DMS114 treated with DMSO at 0.1 percent for 48 hours (cell line): ENCODE results near the gene COX4I2.
A peak's percentile ranks its signal among the peaks of the same experiment; 100 is the strongest.
"Not testable (repeated sequence)": the region's sequence is repeated elsewhere in the genome, so short reads cannot be mapped to it uniquely, and the experiment has no call there.

Experiments
- DNase-seq: peaks from one replicate; lab custom pipeline; 2025; ENCODE audit not compliant: unreplicated experiment; lab: John Stamatoyannopoulos, UW

The COX4I2 gene

GRCh38 chr20:31637660-31638059 lies at the start of gene COX4I2:
Gene COX4I2 (plus strand): TSS chr20:31637912. CDS start chr20:31639018, 1,106 bp downstream.
- DNase-seq, result no peak

- DNase-seq, result no peak
Observed at GRCh38 chr20:31590717-31591225, 46.9 kb upstream of the COX4I2 start.

DNA sequence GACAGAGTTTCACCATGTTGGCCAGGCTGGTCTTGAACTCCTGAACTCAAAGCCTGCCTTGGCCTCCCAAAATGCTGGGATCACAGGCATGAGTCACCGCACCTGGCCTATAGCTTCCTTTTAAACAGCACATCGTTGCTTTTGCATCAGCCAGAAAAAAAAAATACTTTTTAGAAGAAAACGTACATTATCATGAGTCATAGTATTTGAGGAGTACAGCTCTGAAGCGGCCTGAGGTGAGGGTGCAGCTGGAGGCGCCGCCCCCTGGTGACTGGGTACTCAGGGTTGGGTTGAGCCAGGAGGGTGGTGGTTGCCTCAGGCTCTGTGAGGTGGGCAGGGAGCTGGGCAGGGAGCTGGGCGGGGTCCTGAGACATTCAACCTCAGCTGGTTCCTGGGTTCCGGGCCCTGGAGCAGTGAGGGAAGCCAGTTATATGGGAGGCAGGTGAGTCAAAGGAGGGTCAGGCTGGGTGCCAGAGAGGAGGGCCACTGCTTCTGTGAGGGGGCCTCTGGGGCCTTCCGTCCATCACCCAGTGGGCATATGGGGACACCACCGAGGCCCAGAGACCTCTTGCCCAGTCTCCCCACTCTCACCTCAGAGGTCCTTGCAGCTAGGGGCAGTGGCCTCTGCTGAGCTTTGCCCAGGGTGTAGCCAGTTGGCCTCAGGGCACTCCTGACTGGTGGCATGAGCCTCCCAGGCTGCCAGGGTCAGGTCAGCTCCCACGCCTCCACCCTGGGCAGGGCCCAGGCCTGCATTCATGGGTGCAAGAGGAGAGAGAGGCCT lies 44.3 kb upstream of the COX4I2 start:
- no peak for DNase-seq

- DNase-seq, result no peak
Observed at GRCh38 chr20:31594002-31594557, 43.6 kb upstream of the COX4I2 start.

GRCh38 chr20:31594558-31595379 lies 42.9 kb upstream of the COX4I2 start:
- DNase-seq, result no peak

- no peak for DNase-seq
Observed at GRCh38 chr20:31595380-31595653, 42.4 kb upstream of the COX4I2 start.

- DNase-seq, result peak; percentile 32
Observed at GRCh38 chr20:31595654-31596411, 41.9 kb upstream of the COX4I2 start.

- not testable (repeated sequence) for DNase-seq
Observed at GRCh38 chr20:31596412-31596715, 41.3 kb upstream of the COX4I2 start.

GRCh38 chr20:31596831-31597480 lies 40.8 kb upstream of the COX4I2 start:
- DNase-seq, result no peak

DNA sequence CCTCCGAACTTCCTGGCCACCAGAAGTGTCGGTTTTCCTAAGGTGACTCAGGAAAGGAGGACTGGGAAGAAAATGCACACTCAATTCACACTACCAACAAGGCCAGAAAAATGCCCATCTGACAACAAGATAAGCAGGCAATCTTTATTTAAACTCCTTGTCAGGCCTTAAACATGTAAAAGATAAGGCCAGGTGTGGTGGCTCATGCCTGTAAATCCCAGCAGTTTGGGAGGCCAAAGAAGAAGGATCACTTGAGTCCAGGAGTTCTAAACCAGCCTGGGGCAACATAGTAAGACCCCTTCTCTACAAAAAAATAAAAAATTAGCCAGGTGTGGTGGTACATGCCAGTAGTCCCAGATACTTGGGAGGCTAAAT lies 40.2 kb upstream of the COX4I2 start:
- no peak for DNase-seq

DNA sequence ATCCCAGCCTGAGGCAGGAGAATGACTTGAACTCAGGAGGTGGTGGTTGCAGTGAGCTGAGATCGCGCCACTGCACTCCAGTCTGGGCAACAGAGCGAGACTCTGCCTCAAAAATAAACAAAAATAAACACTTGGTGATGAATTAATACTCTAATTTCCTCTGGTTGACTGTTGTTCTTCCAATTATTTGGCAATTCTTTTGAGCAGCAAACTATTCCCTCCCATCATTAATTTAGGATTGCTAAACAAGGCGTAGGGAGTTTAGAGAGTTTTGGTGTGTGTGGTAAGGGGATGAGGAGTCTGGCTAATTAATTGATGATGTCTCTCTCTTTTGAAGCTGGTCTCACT lies 35.3 kb upstream of the COX4I2 start:
- no peak for DNase-seq

DNA sequence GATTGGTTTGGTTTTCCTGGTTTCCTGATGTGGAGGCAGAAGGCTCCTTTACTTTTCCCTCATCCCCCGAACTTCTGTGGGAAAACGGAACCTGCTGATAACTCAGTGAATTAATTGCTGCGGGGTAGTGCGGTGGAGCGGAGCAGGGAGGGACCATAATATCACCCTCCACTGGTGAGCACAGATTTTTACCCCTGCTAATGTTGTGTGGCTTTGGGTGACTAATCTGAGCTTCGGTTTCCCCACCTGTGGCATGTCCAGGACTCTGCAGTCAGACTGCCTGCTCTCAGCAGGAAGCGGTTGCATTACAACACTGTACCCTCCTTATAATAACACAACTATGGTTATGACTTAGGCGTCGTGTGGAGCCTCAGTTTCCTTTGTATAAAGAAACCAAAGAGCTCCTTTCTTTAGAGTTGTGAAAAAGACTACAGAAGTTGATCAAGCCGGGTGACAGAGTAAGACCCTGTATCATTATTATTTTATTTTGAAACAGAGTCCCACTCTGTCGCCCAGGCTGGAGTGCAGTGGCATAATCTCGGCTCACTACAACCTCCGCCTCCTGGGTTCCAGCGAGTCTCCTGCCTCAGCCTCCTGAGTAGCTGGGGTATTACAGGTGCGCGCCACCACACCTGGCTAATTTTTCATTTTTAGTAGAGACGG lies 34.8 kb upstream of the COX4I2 start:
- no peak for DNase-seq

- peak; percentile 89 for DNase-seq
Observed at GRCh38 chr20:31603822-31604566, 33.7 kb upstream of the COX4I2 start.

DNA sequence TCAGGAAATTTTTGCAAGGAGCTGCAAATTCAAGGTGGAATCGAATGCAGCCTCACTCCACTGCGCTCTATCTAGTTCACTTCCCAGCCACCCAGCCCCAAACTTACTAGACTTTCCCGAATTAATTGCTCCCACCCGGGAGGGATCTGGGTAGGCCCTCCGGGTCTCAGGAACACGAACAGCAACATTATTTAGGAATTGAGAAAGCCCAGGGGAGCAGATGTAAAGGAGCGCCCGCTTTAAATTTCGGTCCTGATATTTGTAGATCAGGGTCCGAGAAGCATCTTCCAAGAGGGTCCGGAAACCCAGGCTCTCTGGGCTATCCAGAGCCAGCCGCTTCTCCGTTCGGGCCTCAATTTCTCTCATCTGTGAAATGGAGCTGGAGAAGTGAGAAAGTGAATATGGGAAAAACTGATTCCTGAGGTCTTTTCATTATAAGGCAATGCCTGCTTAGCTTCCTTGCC lies 33.1 kb upstream of the COX4I2 start:
- no peak for DNase-seq

DNA sequence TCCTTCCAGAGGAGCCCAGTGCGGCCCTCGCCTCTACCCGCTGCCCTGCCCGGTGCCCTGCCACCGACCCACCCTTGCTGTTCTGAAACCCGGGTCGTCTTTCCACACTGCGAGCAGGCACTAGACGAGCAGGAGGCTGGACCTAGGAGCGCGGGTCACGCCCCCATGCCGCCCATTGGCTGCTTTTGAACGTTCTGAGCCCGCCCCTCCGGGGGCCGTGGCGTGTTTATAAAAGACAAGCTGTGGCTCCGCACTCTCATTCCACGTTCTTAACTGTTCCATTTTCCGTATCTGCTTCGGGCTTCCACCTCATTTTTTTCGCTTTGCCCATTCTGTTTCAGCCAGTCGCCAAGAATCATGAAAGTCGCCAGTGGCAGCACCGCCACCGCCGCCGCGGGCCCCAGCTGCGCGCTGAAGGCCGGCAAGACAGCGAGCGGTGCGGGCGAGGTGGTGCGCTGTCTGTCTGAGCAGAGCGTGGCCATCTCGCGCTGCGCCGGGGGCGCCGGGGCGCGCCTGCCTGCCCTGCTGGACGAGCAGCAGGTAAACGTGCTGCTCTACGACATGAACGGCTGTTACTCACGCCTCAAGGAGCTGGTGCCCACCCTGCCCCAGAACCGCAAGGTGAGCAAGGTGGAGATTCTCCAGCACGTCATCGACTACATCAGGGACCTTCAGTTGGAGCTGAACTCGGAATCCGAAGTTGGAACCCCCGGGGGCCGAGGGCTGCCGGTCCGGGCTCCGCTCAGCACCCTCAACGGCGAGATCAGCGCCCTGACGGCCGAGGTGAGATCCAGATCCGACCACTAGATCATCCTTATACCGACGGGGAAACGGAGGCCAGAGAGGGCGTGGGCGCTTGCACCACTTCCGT lies 32.4 kb upstream of the COX4I2 start, which contains the start of gene ID1:
Gene ID1, plus strand, starts transcription at position 259 of the 871 bp plus-strand sequence. Its CDS starts 99 bp downstream, at position 358.
- peak; percentile 87 for DNase-seq

DNA sequence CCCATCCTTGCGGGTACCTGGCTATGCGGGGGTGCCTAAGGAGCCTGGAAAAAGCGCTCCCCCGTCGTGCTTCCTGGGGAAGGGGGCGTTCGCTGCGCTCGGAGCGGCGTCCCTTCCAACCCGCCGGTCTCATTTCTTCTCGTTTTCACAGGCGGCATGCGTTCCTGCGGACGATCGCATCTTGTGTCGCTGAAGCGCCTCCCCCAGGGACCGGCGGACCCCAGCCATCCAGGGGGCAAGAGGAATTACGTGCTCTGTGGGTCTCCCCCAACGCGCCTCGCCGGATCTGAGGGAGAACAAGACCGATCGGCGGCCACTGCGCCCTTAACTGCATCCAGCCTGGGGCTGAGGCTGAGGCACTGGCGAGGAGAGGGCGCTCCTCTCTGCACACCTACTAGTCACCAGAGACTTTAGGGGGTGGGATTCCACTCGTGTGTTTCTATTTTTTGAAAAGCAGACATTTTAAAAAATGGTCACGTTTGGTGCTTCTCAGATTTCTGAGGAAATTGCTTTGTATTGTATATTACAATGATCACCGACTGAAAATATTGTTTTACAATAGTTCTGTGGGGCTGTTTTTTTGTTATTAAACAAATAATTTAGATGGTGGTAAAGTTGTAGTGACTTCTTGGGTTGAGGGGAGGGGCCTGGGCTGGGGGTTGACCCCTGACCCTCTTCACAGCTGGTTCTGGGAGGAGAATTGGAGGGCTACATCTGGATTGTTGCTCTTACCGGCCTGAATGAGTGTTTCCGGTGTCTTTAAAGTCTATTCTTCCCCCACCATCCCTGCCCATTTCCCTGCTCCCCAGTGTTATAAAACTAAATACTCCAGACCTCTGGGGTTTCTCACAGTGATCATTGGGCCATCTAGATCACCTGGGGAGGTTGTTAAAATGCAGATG lies 31.6 kb upstream of the COX4I2 start:
- DNase-seq, result no peak

GRCh38 chr20:31606804-31607639 lies 30.7 kb upstream of the COX4I2 start:
- DNase-seq, result no peak
